ENCODE data around the gene KIF12.

- TF ChIP-seq CTCF (IDR thresholded peaks at IDR 0.05) (no peak), POLR2A (IDR thresholded peaks at IDR 0.05) (no peak)
Measured at GRCh38 chr9:114130624-114131277, 31.7 kb upstream of the KIF12 start.

Data from esophagus squamous epithelium (tissue), 4 donors.